WTC11 (cell line): ENCODE measurements around the gene ARPC1B. TPM values are rescaled to one million over a fixed set of nuclear protein-coding genes. Genes with fewer than 3 reads are reported as not detected.

Experiments used
- ATAC-seq: fragments of 200-7000 bp; cut with Tn5 transposase; 2 replicates; pipeline ENCODE4 v1.10.0; 2021; ENCODE audit warnings: mild to moderate bottlenecking, moderate library complexity
- CTCF ChIA-PET: fragments of 300-600 bp; sonication (Branson Sonifier 250); formaldehyde crosslinking; loops from one replicate; lab custom pipeline; 2021; ENCODE audit warnings: antibody characterized with exemption; lab: Charles Lee
- POLR2A ChIA-PET: fragments of 350-600 bp; sonication (Branson Sonifier 250); formaldehyde crosslinking; loops from one replicate; lab custom pipeline; 2021; ENCODE audit warnings: antibody characterized with exemption; lab: Charles Lee
- DNase-seq: peaks from one replicate; pipeline ENCODE4 v3.0.0; 2021; ENCODE audit warnings: low spot score
- H3K27ac Mint-ChIP-seq: 2 replicates; pipeline ENCODE4 v1.8.0; 2021; ENCODE audit warnings: mixed read lengths
- H3K27me3 Mint-ChIP-seq: 2 replicates; pipeline ENCODE4 v1.8.0; 2021; ENCODE audit warnings: low read depth, mild to moderate bottlenecking, moderate library complexity, mixed read lengths
- H3K36me3 Mint-ChIP-seq: 2 replicates; pipeline ENCODE4 v1.8.0; 2021; ENCODE audit warnings: mixed read lengths
- H3K4me1 Mint-ChIP-seq: 2 replicates; pipeline ENCODE4 v1.8.0; 2022; ENCODE audit warnings: mixed read lengths
- H3K4me3 Mint-ChIP-seq: 2 replicates; pipeline ENCODE4 v1.8.0; 2021; ENCODE audit warnings: mild to moderate bottlenecking, moderate library complexity, mixed read lengths
- H3K9me3 Mint-ChIP-seq: 2 replicates; pipeline ENCODE4 v1.8.0; 2021; ENCODE audit warnings: mixed read lengths
- GTF2I ChIP-seq: fragments of 250-450 bp; sonication (Bioruptor Pico); conservative IDR thresholded peaks from 2 replicates; pipeline ENCODE4 v1.4.0; 2021; ENCODE audit warnings: mild to moderate bottlenecking
- MXD4 ChIP-seq: fragments of 250-450 bp; sonication (Bioruptor Pico); IDR thresholded peaks from 2 replicates; pipeline ENCODE4 v1.8.0; 2021; ENCODE audit warnings: mild to moderate bottlenecking, moderate library complexity, borderline replicate concordance
- MYBL2 ChIP-seq: sonication (generic); formaldehyde crosslinking; IDR thresholded peaks from 2 replicates; pipeline ENCODE4 v1.8.1; 2023; ENCODE audit warnings: mild to moderate bottlenecking, moderate library complexity, missing genetic modification reagents
- NFATC4 ChIP-seq: fragments of 250-450 bp; sonication (Bioruptor Pico); IDR thresholded peaks from 2 replicates; pipeline ENCODE4 v1.9.0; 2021; ENCODE audit warnings: mild to moderate bottlenecking
- NFE2L1 ChIP-seq: sonication (generic); formaldehyde crosslinking; IDR thresholded peaks from 2 replicates; pipeline ENCODE4 v1.8.1; 2023; ENCODE audit warnings: missing genetic modification reagents
- SMAD3 ChIP-seq: sonication (generic); formaldehyde crosslinking; IDR thresholded peaks from 2 replicates; pipeline ENCODE4 v1.8.0; 2022; ENCODE audit warnings: missing genetic modification reagents, mild to moderate bottlenecking, borderline replicate concordance
- SP1 ChIP-seq: sonication (generic); formaldehyde crosslinking; conservative IDR thresholded peaks from 2 replicates; pipeline ENCODE4 v1.8.1; 2022; ENCODE audit warnings: missing genetic modification reagents
- ZNF219 ChIP-seq: sonication (generic); formaldehyde crosslinking; IDR thresholded peaks from 2 replicates; pipeline ENCODE4 v1.8.0; 2023; ENCODE audit warnings: missing genetic modification reagents, mild to moderate bottlenecking, borderline replicate concordance
- ZNF671 ChIP-seq: fragments of 250-450 bp; sonication (Bioruptor Pico); IDR thresholded peaks from 2 replicates; pipeline ENCODE4 v1.8.0; 2021; ENCODE audit warnings: mild to moderate bottlenecking
- total RNA-seq: library from RNA; stranded (reverse); gene quantifications from 3 replicates; pipeline ENCODE4 v1.2.3, GENCODE V29; 2021
- TF ChIP-seq, protein P1 (sequence below): sonication (generic); formaldehyde crosslinking; conservative IDR thresholded peaks from 2 replicates; pipeline ENCODE4 v1.8.1; 2023; ENCODE audit warnings: mild to moderate bottlenecking, low read depth, missing genetic modification reagents, moderate library complexity
- TF ChIP-seq, protein P2 (sequence below): sonication (generic); formaldehyde crosslinking; IDR thresholded peaks from 2 replicates; pipeline ENCODE4 v1.8.0; 2022; ENCODE audit warnings: mild to moderate bottlenecking, missing genetic modification reagents
- TF ChIP-seq, protein P3 (sequence below): fragments of 200-600 bp; IDR thresholded peaks from 2 replicates; pipeline ENCODE4 v1.8.0; 2022; ENCODE audit warnings: antibody characterized with exemption
- TF ChIP-seq, protein P4 (sequence below): sonication (generic); formaldehyde crosslinking; IDR thresholded peaks from 2 replicates; pipeline ENCODE4 v1.8.1; 2022; ENCODE audit warnings: mild to moderate bottlenecking, moderate library complexity, missing genetic modification reagents
- TF ChIP-seq, protein P5 (sequence below): sonication (generic); formaldehyde crosslinking; IDR thresholded peaks from 2 replicates; pipeline ENCODE4 v1.8.0; 2022; ENCODE audit warnings: missing genetic modification reagents
- TF ChIP-seq, protein P6 (sequence below): sonication (generic); formaldehyde crosslinking; IDR thresholded peaks from 2 replicates; pipeline ENCODE4 v1.8.1; 2023; ENCODE audit warnings: mild to moderate bottlenecking, missing genetic modification reagents, moderate library complexity
- TF ChIP-seq, protein P7 (sequence below): sonication (generic); formaldehyde crosslinking; IDR thresholded peaks from 2 replicates; pipeline ENCODE4 v1.8.0; 2023; ENCODE audit warnings: mild to moderate bottlenecking, missing genetic modification reagents
- TF ChIP-seq, protein P8 (sequence below): sonication (generic); formaldehyde crosslinking; IDR thresholded peaks from 2 replicates; pipeline ENCODE4 v1.8.1; 2022; ENCODE audit warnings: missing genetic modification reagents, borderline replicate concordance
- TF ChIP-seq, protein P9 (sequence below): fragments of 250-450 bp; sonication (Bioruptor Pico); conservative IDR thresholded peaks from 2 replicates; pipeline ENCODE4 v1.9.0; 2021; ENCODE audit warnings: mild to moderate bottlenecking

The ARPC1B gene
- total RNA-seq, 1 experiment from 2014 or later: 66.2 TPM

DNA sequence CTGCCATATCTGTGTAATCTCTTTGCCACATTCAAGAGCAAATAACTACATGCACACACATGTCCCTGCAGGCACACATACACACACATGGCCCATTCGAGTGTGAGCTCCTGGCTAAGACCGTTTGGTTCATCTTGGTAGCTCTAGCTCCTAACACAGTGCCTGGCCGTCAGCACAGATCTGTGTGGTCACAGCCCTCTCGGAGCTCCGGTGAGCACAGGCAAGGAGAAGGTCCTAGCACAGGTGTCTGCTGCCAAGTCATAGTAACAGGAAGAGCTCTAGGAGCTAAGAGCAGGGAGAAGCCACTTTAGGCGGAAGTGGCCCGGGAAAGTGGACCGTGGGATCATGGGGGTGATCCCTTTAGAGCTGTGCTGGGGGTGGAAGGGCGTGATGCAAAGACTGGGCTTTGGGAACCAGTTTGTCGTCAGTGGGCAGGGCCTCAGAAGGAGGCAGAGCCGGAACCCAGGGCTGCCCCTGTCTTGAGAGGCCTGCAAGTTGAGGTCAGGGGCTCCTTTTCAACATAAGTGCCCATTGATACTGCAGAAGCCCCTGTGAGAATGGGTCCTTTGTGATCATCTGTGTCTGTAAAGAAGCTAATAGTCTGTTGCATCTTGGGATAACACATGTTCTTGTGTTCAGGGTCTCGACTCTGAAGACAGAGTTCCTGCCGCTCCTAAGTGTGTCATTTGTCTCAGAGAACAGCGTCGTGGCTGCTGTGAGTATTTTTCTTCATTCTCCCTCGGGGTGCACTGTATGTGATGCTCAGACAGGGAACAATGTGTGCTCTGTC is 16.6 kb upstream of the ARPC1B start:
- ChIA-PET POLR2A (no interaction called here), CTCF (no interaction called here)
- H3K36me3 Mint-ChIP-seq: peaks cover 37% of the 10 kb centered on the region
- H3K27me3 Mint-ChIP-seq: no peaks in the 10 kb centered on the region
- ATAC-seq (no peak), DNase-seq (no peak)
- peak overlapping the region; percentile 7; the same call in 1 of the 2 replicates for H3K27ac Mint-ChIP-seq
- no peaks in the 10 kb centered on the region for H3K9me3 Mint-ChIP-seq
- TF ChIP-seq MXD4 (CRISPR knock-in tag) (no peak), SP1 (CRISPR knock-in tag) (no peak), GTF2I (CRISPR knock-in tag) (no peak), SMAD3 (CRISPR knock-in tag) (no peak), NFE2L1 (no peak), ZNF219 (CRISPR knock-in tag) (no peak), ZNF671 (CRISPR knock-in tag) (no peak), NFATC4 (no peak), MYBL2 (CRISPR knock-in tag) (no peak)
- TF ChIP-seq, protein P1, sequence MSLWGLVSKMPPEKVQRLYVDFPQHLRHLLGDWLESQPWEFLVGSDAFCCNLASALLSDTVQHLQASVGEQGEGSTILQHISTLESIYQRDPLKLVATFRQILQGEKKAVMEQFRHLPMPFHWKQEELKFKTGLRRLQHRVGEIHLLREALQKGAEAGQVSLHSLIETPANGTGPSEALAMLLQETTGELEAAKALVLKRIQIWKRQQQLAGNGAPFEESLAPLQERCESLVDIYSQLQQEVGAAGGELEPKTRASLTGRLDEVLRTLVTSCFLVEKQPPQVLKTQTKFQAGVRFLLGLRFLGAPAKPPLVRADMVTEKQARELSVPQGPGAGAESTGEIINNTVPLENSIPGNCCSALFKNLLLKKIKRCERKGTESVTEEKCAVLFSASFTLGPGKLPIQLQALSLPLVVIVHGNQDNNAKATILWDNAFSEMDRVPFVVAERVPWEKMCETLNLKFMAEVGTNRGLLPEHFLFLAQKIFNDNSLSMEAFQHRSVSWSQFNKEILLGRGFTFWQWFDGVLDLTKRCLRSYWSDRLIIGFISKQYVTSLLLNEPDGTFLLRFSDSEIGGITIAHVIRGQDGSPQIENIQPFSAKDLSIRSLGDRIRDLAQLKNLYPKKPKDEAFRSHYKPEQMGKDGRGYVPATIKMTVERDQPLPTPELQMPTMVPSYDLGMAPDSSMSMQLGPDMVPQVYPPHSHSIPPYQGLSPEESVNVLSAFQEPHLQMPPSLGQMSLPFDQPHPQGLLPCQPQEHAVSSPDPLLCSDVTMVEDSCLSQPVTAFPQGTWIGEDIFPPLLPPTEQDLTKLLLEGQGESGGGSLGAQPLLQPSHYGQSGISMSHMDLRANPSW: no peak
- TF ChIP-seq, protein P2, sequence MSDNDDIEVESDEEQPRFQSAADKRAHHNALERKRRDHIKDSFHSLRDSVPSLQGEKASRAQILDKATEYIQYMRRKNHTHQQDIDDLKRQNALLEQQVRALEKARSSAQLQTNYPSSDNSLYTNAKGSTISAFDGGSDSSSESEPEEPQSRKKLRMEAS (CRISPR knock-in tag): no peak
- TF ChIP-seq, protein P3, sequence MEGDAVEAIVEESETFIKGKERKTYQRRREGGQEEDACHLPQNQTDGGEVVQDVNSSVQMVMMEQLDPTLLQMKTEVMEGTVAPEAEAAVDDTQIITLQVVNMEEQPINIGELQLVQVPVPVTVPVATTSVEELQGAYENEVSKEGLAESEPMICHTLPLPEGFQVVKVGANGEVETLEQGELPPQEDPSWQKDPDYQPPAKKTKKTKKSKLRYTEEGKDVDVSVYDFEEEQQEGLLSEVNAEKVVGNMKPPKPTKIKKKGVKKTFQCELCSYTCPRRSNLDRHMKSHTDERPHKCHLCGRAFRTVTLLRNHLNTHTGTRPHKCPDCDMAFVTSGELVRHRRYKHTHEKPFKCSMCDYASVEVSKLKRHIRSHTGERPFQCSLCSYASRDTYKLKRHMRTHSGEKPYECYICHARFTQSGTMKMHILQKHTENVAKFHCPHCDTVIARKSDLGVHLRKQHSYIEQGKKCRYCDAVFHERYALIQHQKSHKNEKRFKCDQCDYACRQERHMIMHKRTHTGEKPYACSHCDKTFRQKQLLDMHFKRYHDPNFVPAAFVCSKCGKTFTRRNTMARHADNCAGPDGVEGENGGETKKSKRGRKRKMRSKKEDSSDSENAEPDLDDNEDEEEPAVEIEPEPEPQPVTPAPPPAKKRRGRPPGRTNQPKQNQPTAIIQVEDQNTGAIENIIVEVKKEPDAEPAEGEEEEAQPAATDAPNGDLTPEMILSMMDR: no peak
- TF ChIP-seq, protein P4, sequence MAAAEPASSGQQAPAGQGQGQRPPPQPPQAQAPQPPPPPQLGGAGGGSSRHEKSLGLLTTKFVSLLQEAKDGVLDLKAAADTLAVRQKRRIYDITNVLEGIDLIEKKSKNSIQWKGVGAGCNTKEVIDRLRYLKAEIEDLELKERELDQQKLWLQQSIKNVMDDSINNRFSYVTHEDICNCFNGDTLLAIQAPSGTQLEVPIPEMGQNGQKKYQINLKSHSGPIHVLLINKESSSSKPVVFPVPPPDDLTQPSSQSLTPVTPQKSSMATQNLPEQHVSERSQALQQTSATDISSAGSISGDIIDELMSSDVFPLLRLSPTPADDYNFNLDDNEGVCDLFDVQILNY (CRISPR knock-in tag): no peak
- TF ChIP-seq, protein P5, sequence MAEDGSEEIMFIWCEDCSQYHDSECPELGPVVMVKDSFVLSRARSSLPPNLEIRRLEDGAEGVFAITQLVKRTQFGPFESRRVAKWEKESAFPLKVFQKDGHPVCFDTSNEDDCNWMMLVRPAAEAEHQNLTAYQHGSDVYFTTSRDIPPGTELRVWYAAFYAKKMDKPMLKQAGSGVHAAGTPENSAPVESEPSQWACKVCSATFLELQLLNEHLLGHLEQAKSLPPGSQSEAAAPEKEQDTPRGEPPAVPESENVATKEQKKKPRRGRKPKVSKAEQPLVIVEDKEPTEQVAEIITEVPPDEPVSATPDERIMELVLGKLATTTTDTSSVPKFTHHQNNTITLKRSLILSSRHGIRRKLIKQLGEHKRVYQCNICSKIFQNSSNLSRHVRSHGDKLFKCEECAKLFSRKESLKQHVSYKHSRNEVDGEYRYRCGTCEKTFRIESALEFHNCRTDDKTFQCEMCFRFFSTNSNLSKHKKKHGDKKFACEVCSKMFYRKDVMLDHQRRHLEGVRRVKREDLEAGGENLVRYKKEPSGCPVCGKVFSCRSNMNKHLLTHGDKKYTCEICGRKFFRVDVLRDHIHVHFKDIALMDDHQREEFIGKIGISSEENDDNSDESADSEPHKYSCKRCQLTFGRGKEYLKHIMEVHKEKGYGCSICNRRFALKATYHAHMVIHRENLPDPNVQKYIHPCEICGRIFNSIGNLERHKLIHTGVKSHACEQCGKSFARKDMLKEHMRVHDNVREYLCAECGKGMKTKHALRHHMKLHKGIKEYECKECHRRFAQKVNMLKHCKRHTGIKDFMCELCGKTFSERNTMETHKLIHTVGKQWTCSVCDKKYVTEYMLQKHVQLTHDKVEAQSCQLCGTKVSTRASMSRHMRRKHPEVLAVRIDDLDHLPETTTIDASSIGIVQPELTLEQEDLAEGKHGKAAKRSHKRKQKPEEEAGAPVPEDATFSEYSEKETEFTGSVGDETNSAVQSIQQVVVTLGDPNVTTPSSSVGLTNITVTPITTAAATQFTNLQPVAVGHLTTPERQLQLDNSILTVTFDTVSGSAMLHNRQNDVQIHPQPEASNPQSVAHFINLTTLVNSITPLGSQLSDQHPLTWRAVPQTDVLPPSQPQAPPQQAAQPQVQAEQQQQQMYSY (CRISPR knock-in tag): no peak
- TF ChIP-seq, protein P6, sequence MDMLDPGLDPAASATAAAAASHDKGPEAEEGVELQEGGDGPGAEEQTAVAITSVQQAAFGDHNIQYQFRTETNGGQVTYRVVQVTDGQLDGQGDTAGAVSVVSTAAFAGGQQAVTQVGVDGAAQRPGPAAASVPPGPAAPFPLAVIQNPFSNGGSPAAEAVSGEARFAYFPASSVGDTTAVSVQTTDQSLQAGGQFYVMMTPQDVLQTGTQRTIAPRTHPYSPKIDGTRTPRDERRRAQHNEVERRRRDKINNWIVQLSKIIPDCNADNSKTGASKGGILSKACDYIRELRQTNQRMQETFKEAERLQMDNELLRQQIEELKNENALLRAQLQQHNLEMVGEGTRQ: no peak
- TF ChIP-seq, protein P7, sequence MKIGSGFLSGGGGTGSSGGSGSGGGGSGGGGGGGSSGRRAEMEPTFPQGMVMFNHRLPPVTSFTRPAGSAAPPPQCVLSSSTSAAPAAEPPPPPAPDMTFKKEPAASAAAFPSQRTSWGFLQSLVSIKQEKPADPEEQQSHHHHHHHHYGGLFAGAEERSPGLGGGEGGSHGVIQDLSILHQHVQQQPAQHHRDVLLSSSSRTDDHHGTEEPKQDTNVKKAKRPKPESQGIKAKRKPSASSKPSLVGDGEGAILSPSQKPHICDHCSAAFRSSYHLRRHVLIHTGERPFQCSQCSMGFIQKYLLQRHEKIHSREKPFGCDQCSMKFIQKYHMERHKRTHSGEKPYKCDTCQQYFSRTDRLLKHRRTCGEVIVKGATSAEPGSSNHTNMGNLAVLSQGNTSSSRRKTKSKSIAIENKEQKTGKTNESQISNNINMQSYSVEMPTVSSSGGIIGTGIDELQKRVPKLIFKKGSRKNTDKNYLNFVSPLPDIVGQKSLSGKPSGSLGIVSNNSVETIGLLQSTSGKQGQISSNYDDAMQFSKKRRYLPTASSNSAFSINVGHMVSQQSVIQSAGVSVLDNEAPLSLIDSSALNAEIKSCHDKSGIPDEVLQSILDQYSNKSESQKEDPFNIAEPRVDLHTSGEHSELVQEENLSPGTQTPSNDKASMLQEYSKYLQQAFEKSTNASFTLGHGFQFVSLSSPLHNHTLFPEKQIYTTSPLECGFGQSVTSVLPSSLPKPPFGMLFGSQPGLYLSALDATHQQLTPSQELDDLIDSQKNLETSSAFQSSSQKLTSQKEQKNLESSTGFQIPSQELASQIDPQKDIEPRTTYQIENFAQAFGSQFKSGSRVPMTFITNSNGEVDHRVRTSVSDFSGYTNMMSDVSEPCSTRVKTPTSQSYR (CRISPR knock-in tag): no peak
- TF ChIP-seq, protein P8, sequence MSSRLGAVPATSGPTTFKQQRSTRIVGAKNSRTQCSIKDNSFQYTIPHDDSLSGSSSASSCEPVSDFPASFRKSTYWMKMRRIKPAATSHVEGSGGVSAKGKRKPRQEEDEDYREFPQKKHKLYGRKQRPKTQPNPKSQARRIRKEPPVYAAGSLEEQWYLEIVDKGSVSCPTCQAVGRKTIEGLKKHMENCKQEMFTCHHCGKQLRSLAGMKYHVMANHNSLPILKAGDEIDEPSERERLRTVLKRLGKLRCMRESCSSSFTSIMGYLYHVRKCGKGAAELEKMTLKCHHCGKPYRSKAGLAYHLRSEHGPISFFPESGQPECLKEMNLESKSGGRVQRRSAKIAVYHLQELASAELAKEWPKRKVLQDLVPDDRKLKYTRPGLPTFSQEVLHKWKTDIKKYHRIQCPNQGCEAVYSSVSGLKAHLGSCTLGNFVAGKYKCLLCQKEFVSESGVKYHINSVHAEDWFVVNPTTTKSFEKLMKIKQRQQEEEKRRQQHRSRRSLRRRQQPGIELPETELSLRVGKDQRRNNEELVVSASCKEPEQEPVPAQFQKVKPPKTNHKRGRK (CRISPR knock-in tag): no peak
- TF ChIP-seq, protein P9, sequence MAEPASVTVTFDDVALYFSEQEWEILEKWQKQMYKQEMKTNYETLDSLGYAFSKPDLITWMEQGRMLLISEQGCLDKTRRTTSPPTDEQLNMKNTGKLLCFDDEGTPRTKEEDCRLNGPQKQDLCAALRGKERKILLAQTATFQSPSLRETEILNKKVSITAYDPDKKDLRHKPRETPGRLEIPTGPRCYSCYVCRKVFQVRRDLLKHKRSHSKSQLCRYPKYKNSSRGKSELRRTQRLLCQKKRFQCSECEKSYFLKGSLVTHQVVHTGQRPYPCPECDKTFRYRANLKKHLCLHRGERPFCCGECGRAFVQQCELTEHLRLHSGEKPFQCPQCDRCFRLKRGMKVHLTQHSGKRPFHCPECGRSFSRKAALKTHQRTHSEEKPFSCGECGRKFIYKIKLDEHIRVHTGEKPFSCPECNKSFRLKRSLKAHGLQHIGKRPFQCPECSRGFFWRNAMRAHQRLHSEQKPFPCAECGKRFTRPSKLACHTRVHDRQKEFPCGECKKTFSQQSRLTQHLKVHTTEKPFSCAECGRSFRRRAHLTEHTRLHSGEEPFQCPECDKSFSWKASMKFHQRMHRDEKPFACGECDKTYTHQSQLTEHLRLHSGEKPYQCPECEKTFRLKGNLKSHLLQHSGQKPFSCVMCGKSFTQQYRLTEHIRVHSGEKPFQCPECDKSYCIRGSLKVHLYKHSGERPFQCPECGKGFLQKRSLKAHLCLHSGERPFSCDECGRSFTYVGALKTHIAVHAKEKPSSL (CRISPR knock-in tag): no peak
- H3K4me3 Mint-ChIP-seq: no peak overlapping the region
- no peaks in the 10 kb centered on the region for H3K4me1 Mint-ChIP-seq
